GM21737 (cell line): ENCODE measurements around the gene ARMH4.

Source experiments
- ATAC-seq: cut with Tn5 transposase; IDR thresholded peaks from one replicate; pipeline ENCODE4 v1.9.1; 2021; ENCODE audit warnings: mild to moderate bottlenecking, moderate library complexity; ENCODE audit not compliant: unreplicated experiment

Gene ARMH4

DNA sequence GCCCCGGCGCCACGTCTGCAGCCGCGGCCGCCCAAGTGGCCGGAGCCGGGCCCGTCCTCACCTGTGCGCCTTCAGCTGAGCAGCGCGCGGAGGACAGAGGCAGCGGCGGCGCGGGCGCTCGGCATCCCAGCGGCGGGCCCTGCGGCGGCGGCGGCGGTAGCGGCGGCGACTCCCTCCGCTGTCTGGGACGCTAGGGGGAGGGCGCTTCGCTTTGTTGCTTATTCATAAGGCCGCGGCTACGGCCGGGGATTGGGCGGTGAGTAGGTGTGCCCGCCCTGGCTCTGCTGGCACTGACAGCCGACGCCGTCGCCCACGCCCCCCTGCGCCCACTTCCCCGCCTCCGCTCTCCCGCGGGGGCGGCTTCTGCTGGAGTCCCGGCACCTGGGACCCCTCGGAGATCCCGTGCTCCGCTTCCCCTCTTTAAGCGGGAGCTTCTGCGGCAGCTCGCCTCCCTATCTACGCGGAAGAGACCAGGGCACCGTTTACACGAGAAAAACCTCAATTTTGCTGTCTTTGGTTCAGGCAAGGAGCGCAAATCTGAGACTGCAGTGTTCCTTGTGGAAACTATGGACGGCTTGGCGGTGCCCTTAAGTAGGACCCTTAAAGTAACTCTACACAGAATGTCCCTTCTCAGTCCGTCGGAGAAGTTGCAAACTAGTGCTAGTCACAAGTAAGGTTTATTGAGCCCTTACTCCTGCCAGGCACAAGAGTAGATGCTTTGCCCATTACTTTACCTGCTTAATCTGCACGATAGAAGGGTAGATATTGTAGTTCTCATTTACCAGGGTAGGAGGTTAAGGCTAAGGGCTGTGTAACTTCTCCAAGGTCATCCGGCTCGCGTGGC is at the start of gene ARMH4:
TSS of gene ARMH4 (minus strand) at position 200 of the 844 bp plus-strand sequence. CDS start 12,855 bp downstream, outside the sequence.
- peak; percentile 87 for ATAC-seq

DNA sequence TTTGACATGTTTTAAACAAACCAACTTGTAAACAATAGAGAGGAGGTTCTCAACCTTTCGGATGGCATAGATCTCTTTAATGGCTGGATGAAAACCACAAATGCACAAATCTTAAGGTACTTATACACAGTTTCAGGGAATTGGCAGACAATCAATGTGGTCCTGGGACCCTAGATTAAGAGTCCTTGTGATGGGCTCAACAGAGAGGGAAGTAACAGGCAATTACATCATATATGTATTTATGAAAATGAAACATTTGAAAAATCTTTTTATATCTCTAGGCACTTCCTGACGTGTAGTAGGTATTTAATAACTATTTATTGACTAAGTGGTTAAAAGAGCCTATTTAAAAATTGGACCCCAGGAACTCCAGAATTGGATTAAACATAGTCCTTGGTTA is 48.8 kb upstream of the ARMH4 start:
- no peak for ATAC-seq

DNA sequence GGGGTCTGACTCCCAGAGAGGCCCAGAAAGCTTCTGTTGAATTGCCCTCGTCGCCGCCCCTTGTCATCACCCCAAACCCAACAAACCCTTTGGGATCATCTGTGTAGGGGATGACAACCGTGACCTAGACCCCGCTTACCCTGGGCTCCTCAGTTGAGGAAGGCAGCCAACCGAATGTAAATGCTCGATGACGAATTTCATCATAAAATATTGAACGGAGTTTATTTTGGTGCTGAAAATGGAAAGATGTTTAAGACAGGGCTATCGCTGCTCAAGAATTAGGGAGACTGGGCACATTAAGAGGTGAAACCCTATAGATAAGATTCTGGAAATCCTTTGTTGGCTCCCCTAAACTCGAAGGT is 48.4 kb upstream of the ARMH4 start:
- peak; percentile 18 for ATAC-seq

- peak; percentile 93 for ATAC-seq
These were observed 47.9 kb upstream of the ARMH4 start, which contains the start of gene ACTR10 for GRCh38 chr14:58199726-58200479. TSS of gene ACTR10 (plus strand) at chr14:58200149. CDS start at chr14:58200218, 69 bp downstream.

GRCh38 chr14:58198086-58198485 is 46.1 kb upstream of the ARMH4 start:
- no peak for ATAC-seq

- no peak for ATAC-seq
These were observed 44.2 kb upstream of the ARMH4 start for GRCh38 chr14:58196198-58196597.

DNA sequence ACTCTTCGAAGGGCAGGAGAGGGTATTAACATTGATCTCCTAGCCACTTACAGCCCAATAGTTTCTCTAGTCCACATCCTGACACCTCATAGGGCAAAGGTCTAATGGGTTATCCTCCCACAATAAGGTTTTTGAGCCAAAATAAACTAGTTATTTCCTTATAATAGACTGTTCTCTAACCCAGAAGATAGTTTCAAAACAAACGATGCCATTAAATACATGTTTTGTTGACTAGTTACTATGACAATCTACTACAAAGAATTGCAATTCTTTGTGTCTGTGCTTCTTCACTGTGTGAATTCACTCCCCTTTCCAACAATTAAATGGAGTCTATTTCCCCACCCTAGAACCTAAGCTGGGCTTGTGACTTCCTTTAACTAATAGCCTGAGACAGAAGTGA is 41.5 kb upstream of the ARMH4 start:
- no peak for ATAC-seq

- no peak for ATAC-seq
These were observed 40.0 kb upstream of the ARMH4 start for GRCh38 chr14:58191763-58192601.

GRCh38 chr14:58189176-58189575 is 37.2 kb upstream of the ARMH4 start:
- no peak for ATAC-seq

- ATAC-seq, result no peak
These were observed 25.1 kb upstream of the ARMH4 start for GRCh38 chr14:58177125-58177524.

- no peak for ATAC-seq
These were observed 19.1 kb upstream of the ARMH4 start for GRCh38 chr14:58171090-58171489.

DNA sequence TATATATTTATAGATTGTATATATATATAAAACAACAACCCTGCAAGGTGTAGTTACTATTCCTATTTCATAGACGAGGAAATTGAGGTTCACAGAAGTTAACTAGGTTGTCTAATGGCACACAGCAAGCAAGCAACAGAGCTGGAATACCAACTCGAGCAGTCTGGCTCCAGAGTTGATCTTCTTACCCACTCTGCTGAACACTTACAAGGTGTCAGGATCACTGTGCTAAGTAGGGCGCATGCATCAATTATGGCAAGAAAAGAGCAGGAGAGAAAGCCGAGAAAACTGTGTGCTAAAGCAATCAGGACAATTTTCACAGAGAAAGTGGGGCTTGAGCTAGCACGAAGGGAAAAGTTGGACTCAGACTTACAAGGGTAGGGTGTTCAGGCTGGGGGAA is 15.9 kb upstream of the ARMH4 start:
- no peak for ATAC-seq

- no peak for ATAC-seq
These were observed 15.0 kb upstream of the ARMH4 start for GRCh38 chr14:58167057-58167456.

DNA sequence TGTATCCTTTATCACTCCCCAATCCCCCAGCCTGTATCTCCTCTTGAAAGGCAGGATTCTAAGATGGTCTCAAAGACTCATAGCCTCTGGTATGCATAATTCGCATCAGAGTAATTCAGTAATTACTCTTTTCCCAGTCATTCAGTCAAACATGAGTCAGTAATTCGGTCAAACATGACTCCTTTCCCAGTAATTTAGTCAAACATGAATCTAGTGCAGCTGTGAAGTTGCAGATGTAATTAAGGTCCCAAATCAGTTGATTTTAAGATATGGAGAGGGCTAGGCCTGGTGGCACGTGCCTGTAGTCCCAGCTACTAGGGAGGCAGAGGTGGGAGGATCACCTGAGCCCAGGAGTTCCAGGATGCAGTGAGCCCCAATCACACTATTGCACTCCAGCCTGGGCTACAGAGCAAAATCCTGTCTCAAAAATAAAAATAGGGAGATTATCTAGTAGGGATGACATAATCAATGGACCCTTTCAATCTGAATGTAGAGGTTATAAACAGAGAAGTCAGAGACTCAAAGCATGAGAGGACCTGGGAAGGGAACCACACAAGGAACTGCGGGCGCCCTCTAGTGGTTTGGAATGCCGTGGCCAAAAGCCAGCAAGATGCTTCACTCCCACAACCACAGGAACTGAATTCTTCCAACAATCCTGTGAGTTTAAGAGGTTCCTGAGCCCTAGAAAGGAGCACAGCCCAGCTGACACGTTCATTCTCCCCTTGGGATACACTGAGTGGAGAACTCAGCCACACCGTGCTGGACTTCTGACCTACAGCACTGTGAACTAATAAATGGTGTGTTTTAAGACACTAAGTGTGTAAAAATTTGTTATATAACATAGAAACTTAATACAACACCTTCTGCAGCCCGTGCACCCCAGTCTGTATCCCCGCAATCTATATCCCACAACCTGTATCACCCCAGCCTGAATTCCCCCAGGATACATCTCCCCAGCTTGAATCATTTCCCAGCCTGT is 14.3 kb upstream of the ARMH4 start:
- ATAC-seq, result no peak

DNA sequence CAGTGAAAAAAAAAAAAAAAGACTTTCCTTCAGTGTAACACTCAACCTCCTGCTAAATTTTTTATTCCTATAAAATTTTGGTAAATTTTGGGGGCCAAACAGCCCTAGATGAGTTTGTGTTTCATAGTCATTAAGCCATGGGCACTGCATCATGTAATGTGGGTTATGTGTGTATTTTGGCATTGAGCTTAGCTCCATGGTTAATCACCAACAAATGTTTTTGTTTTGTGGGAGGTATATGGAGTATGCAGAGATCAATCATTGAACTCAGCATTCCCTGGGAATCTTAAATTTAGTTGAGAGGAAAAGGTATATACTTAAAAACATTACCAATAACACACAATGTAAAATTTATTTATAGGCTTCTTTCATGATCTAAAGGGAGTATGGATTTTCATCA is 8.5 kb upstream of the ARMH4 start:
- ATAC-seq, result no peak

DNA sequence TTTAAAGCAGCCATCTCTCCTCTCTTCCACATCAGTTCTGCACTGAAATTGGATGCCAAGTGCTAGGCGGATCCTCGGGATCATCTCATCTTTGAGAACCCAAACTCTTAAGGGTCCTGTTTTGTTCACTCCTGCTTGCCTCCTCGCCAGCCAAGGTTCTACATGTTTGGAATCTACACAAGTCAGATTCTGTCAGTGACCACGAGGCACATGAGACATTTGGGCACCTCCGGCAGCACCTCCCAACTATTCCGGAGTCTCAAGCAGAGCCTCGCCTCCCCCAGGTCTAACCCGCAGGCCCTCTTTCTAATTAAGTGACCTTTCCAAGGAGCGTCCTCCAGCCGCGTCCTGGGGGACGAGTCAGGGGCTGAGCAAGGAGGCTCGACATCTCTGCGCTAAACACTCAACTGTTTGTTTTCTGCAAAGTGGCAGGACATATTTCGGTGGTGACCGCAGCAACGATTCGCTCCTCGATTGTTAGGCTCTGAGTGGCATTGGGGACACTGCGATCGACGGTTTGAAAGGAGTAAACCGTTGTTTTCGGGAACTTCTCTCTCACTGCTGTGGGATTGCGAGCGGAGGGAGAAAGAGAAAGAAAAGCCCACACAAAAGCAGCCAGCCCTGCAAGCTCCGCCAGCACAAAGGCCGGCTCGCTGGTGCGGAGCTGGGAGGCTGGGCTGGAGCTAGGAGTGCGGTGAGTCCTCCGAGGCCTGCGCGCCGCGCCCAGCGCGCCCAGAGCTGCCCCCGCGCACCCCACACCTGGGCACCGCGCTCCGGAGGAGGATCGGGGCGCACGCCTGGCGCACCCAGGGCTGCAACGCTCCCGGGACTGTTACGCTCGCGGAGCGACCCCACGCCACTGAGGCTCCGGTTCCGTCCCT is 640 bp downstream of the ARMH4 start:
- peak; percentile 16 for ATAC-seq

GRCh38 chr14:58150243-58150805 is 1.7 kb downstream of the ARMH4 start:
- ATAC-seq, result no peak

- ATAC-seq, result no peak
These were observed 2.8 kb downstream of the ARMH4 start for GRCh38 chr14:58149196-58149595.

GRCh38 chr14:58146399-58146798 is 5.6 kb downstream of the ARMH4 start:
- no peak for ATAC-seq
